AG08396 (cell line): ENCODE measurements around the gene CHRM4.
A peak's percentile ranks its signal among the peaks of the same experiment; 100 is the strongest.
"Not testable (repeated sequence)": the region's sequence is repeated elsewhere in the genome, so short reads cannot be mapped to it uniquely, and the experiment has no call there.

Source experiments
- DNase-seq: peaks from one replicate; pipeline ENCODE4 v3.0.0; 2012; ENCODE audit warnings: low spot score, mixed read lengths

The CHRM4 gene

GRCh38 chr11:46381819-46382645 lies 9.5 kb downstream of the CHRM4 start:
- peak; percentile 58 for DNase-seq

- peak; percentile 72 for DNase-seq
Observed at GRCh38 chr11:46381048-46381818, 10.3 kb downstream of the CHRM4 start, which contains the start of gene MDK. MDK (plus strand) TSS chr11:46381669; CDS start chr11:46382058, 389 bp downstream.

DNA sequence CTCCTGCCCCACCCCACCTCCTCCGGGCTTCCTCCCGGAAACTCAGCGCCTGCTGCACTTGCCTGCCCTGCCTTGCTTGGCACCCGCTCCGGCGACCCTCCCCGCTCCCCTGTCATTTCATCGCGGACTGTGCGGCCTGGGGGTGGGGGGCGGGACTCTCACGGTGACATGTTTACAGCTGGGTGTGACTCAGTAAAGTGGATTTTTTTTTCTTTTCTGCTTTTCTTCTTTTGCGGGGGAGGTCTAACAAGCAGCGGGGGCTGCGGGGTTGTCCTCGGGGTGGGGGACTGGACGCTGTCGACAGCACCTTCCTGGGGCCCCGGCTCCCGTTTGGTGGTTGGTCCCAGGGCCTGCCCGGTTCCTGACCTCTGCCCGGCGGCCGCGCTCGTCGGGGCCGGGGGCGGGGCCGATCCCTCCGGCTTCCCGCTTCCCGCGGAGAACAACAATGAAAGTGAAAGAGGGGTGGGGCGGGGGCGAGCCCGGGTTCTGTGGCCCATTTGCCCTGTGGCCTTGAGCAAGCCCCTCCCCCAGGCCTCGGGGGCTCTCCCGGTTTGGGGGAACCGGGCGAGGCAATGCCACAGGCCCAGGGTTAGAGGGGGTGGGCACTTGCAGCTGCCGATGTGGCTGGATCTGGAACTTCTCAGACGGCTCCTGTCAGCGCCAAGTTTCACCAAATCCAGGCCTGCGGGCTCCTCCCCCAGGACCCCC lies 11.1 kb downstream of the CHRM4 start:
- DNase-seq = peak; percentile 82

DNA sequence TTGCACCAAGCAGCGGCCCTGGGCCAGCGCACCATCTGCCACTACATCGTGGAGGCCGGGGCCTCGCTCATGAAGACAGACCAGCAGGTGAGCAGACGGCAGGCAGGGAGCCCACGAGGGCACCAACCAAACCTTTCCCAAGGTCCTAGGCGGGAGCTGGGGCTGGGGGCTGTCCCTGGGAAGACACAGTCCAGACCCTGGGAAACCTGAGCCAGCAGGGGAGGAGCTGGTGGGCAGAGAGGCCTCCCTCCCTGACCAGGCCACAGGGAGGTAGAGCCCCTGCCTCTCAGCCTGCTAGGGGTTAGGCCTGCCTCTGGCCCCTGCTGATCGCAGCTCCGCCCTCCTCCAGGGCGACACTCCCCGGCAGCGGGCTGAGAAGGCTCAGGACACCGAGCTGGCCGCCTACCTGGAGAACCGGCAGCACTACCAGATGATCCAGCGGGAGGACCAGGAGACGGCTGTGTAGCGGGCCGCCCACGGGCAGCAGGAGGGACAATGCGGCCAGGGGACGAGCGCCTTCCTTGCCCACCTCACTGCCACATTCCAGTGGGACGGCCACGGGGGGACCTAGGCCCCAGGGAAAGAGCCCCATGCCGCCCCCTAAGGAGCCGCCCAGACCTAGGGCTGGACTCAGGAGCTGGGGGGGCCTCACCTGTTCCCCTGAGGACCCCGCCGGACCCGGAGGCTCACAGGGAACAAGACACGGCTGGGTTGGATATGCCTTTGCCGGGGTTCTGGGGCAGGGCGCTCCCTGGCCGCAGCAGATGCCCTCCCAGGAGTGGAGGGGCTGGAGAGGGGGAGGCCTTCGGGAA lies 11.9 kb downstream of the CHRM4 start:
- not testable (repeated sequence) for DNase-seq

- DNase-seq = no peak
Observed at GRCh38 chr11:46378811-46379481, 12.6 kb downstream of the CHRM4 start.

DNA sequence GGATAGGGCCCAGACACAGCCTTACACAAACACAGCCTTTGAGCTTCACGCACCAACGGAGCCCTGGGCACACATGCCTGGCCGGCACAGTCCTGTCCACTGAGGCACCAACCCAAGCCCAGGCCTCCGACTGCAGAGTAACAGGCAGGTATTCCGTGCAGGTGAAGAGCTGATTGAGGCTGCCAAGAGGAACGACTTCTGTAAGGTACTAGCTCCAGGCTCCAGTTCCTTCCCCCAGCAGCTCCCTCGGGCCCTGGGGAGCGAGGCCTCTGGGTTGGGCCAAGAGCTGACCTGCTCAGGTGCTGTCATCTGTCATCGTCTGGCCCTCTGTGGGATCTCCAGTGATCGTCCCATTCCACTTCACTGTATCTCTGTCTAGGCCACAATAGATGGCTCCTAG lies 13.3 kb downstream of the CHRM4 start:
- no peak for DNase-seq

DNA sequence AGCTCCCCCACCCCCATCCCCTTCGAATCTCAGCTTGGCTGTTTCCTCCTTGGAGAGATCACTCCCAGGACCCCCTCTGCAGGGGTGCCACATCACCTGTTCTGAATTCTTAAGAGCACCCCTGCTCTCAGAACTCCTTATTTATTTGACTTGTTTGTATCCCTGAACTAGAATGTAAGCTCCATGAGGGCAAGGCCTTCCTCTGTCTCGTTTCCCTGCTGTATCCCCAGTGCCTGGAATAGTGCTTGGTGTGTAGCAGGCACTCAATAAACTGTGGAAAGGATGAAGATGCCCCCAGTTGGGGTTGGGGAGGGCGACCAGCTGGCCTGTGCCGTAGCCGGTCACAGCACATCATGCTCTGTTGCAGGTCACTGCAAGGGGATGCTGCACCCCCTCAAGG lies 13.7 kb downstream of the CHRM4 start:
- no peak for DNase-seq

DNA sequence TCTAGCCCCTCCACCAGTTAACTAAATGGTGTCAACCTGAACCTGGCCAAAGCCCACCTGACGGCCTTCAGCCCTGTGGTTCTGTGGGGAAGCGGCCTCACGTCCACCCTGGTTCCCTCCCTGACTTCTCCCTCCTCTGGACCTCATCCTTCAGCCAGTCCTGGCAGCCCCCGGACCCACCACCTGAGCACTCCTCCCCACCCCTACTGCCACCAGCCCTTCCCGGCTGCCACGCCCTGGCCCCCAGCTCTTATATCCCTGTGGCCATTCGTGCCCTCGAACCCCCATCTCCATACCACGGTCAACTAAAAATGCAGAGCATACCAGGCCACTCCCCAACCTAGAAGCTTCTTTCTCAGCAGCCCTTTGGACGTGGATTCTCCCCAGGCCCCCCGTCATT lies 14.3 kb downstream of the CHRM4 start:
- DNase-seq = no peak

DNA sequence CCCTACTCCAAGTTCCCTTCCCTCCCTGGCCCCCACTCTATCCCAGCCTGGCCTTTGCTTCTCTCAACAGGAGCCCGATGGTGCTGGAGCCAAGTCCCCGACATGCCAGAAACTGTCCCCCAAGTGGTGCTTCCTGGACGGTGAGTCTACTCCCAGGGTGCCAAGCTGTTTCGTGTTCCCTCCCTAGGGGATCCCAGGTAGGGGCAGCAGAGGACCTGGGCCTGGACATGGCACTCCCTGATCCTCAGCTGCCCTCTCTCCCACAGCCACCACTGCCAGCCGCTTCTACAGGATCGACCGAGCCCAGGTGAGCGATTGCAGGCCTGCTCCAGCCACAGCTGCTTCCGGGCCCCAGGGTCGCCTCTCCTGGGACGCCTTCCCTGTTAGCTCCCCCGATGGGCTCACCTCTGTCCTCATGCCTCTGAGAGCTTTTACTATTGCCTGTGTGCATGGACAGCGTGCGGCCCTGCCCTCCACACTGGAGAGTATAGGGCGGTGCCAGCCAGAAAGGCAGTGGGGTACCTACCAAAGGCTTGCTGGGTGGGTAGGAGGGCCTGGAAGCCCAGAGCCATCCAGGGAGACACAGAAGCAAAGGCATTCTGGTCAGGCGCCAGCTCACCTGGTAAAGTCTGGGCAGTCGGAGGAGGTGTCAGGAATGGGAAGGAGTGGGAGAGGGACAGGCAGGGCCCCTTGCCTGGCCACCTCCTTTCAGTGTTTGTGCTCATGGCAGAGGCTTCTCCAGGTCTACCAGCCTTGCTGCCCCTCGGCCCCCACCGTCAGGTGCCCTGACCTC lies 15.1 kb downstream of the CHRM4 start:
- DNase-seq = no peak

- DNase-seq = no peak
Observed at GRCh38 chr11:46375392-46376101, 16.0 kb downstream of the CHRM4 start.

DNA sequence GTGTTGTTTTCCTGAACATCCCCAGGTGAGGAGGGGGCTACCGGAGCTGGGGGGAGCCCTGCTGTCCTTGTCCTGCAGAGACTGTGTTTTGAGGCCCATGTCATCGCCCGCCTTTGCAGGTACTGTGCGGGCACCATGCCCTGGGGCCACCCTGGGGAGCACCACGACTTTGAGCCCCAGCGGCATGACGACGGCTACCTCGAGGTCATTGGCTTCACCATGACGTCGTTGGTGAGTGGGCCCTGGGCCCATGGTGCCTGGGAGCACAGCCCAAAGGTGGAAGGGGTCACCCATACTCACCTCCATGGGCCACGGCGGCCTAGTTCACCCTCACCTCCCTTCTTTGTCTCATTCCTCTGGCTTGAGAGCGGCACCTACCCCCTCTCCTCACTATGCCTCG lies 16.8 kb downstream of the CHRM4 start:
- DNase-seq = no peak

- no peak for DNase-seq
Observed at GRCh38 chr11:46373787-46374740, 17.5 kb downstream of the CHRM4 start.

DNA sequence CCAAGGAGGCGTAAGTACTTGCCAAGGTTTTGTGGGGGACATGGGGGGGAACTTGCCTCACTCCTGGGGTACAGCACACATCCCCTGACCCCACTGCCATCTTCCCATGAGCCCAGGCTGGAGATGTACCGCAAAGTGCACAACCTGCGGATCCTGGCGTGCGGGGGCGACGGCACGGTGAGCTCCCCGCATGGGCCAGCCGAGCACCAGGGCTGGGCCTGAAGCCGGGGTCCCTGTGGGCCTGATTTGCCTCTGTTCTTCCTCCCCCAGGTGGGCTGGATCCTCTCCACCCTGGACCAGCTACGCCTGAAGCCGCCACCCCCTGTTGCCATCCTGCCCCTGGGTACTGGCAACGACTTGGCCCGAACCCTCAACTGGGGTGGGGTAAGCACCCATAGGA lies 19.1 kb downstream of the CHRM4 start:
- not testable (repeated sequence) for DNase-seq

GRCh38 chr11:46372086-46372485 lies 19.5 kb downstream of the CHRM4 start:
- no peak for DNase-seq

GRCh38 chr11:46371262-46371661 lies 20.3 kb downstream of the CHRM4 start:
- DNase-seq = not testable (repeated sequence)

GRCh38 chr11:46370253-46370652 lies 21.3 kb downstream of the CHRM4 start:
- no peak for DNase-seq

DNA sequence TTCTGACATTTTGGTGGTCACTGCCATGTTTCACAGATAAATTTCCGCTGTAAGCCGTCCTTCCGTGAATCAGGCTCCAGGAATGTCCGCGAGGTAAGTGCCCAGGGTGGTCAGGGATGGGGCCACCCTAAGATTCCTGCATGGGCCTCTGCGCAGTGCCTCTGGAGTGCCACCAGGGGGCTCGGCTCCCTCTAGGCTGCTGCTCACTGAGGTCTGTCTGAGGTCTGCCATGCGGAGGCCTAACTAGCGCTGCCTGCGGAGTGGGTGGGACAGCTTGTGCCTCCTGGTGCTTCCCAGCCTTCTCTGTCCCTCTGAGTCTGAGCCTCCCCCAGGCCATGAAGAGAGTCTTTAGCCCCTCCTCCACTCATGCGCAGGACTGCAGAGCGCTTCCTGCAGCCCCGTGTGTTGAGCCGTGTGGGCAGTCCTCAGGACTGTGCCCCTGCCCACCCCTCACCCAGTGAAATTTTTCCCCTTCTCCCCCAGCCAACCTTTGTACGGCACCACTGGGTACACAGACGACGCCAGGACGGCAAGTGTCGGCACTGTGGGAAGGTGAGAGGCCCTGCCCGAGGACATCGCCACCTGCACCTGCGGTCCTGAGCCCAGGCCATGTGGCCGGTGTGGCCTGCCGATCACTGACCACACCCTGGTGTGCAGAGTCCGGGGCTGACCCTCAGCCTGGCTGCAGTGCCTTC lies 22.0 kb downstream of the CHRM4 start:
- DNase-seq = peak; percentile 89

- DNase-seq = no peak
Observed at GRCh38 chr11:46367916-46368267, 23.7 kb downstream of the CHRM4 start.
